PC-9 (cell line): ENCODE results near the gene NR1H3. TPM values are rescaled to one million over a fixed set of nuclear protein-coding genes. Genes with fewer than 3 reads are reported as not detected.

Source experiments
- BruUV-seq: library from RNA; stranded (reverse); fragments of 400-500 nt; replicated peaks from 2 replicates; lab custom pipeline; 2021; lab: Mats Ljungman, UMichigan
- CTCF ChIA-PET: fragments of 300-600 bp; sonication (Branson Sonifier 250); formaldehyde crosslinking; loops from one replicate; lab custom pipeline; 2022; ENCODE audit warnings: antibody characterized with exemption; lab: Charles Lee
- POLR2A ChIA-PET: fragments of 300-600 bp; sonication (Branson Sonifier 250); formaldehyde crosslinking; loops from one replicate; lab custom pipeline; 2022; ENCODE audit warnings: antibody characterized with exemption; ENCODE audit not compliant: unreplicated experiment; lab: Charles Lee
- DNase-seq, 2 experiments: peaks; one replicate each; pipeline versions ENCODE4 v3.0.0 to v3.0.0-alpha.2; 2015 to 2022; ENCODE audit warnings: mixed read lengths in 1 of 2
- H2AFZ ChIP-seq: fragments of 200-600 bp; sonication (generic); 2 replicates; pipeline ENCODE4 v1.8.1; 2017; ENCODE audit warnings: antibody characterized with exemption
- H3F3A ChIP-seq: fragments of 200-600 bp; sonication (generic); 2 replicates; pipeline ENCODE4 v1.8.1; 2017; ENCODE audit warnings: antibody characterized with exemption, mild to moderate bottlenecking, low read depth; ENCODE audit not compliant: insufficient read depth
- H3K27ac ChIP-seq: fragments of 200-600 bp; sonication (generic); 2 replicates; pipeline ENCODE4 v1.6.1; 2016; ENCODE audit warnings: mixed run types
- H3K27me3 ChIP-seq: fragments of 200-600 bp; sonication (generic); 2 replicates; pipeline ENCODE4 v1.6.1; 2016; ENCODE audit warnings: low read depth, mixed run types; ENCODE audit not compliant: insufficient read depth
- H3K36me3 ChIP-seq: fragments of 200-600 bp; sonication (generic); 2 replicates; pipeline ENCODE4 v1.6.1; 2016; ENCODE audit warnings: low read depth, mixed run types
- H3K4me1 ChIP-seq: fragments of 200-600 bp; sonication (generic); replicated peaks from 2 replicates; pipeline ENCODE4 v1.6.1; 2016; ENCODE audit warnings: mixed run types; ENCODE audit not compliant: insufficient read depth
- H3K4me2 ChIP-seq: fragments of 200-600 bp; sonication (generic); 2 replicates; pipeline ENCODE4 v1.6.1; 2017; ENCODE audit warnings: mixed run types
- H3K4me3 ChIP-seq: fragments of 200-600 bp; sonication (generic); 2 replicates; pipeline ENCODE4 v1.6.1; 2016; ENCODE audit warnings: mixed run types
- H3K79me2 ChIP-seq: fragments of 200-600 bp; sonication (generic); 2 replicates; pipeline ENCODE4 v1.6.1; 2017; ENCODE audit warnings: low read depth, mixed run types
- H3K9me2 ChIP-seq: fragments of 200-600 bp; sonication (generic); 2 replicates; pipeline ENCODE4 v1.8.1; 2017; ENCODE audit warnings: mild to moderate bottlenecking; ENCODE audit not compliant: insufficient read depth
- H3K9me3 ChIP-seq: fragments of 200-600 bp; sonication (generic); 2 replicates; pipeline ENCODE4 v1.8.1; 2016; ENCODE audit warnings: low read depth; ENCODE audit not compliant: insufficient read depth
- H4K20me1 ChIP-seq: fragments of 200-600 bp; sonication (generic); 2 replicates; pipeline ENCODE4 v1.8.1; 2017; ENCODE audit not compliant: insufficient read depth
- EZH2 ChIP-seq: fragments of 200-600 bp; sonication (generic); IDR thresholded peaks from 2 replicates; pipeline ENCODE4 v1.8.0; 2017; ENCODE audit warnings: antibody characterized with exemption, low read depth
- intact Hi-C: fragments of 100-400 bp; cut with micrococcal nuclease; formaldehyde crosslinking; loops from one replicate; pipeline ENCODE4 v1.10.0; 2022; ENCODE audit not compliant: unreplicated experiment
- total RNA-seq: library from RNA; stranded (reverse); gene quantifications from 2 replicates; pipeline ENCODE4 v1.2.3, GENCODE V29; 2021
- TF ChIP-seq, protein P1 (sequence below): fragments of 200-600 bp; sonication (generic); conservative IDR thresholded peaks from 2 replicates; pipeline ENCODE4 v1.6.1; 2017; ENCODE audit warnings: mixed run types, antibody characterized with exemption, mild to moderate bottlenecking, moderate library complexity

The NR1H3 gene
- total RNA-seq, 1 experiment from 2014 or later, result 90.4 TPM

DNA sequence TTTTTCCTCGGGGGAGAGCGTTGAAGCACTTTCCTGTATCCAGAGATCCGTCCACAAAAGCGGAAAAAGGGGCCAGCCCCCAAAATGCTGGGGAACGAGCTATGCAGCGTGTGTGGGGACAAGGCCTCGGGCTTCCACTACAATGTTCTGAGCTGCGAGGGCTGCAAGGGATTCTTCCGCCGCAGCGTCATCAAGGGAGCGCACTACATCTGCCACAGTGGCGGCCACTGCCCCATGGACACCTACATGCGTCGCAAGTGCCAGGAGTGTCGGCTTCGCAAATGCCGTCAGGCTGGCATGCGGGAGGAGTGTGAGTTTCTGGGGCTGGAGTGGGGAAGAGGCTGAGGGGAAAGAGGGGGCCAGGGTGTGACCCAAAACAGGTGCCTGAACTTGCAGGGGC, 2.6 kb downstream of the NR1H3 start:
- Histone ChIP-seq H3K27me3 (no peaks in the 10 kb centered on the region), H3K79me2 (peaks cover 15% of the 10 kb centered on the region; the same call in 1 of the 2 replicates), H4K20me1 (no peaks in the 10 kb centered on the region), H3K4me3 (no peak overlapping the region), H3K4me2 (peak overlapping the region; percentile 88), H3K9me2 (no peaks in the 10 kb centered on the region), H2AFZ (no peak overlapping the region), H3K4me1 (peaks cover 56% of the 10 kb centered on the region), H3K27ac (no peak overlapping the region), H3K36me3 (peaks cover 6% of the 10 kb centered on the region; the same call in 1 of the 2 replicates), H3F3A (peaks cover 53% of the 10 kb centered on the region), H3K9me3 (no peaks in the 10 kb centered on the region)
- TF ChIP-seq, protein P1, sequence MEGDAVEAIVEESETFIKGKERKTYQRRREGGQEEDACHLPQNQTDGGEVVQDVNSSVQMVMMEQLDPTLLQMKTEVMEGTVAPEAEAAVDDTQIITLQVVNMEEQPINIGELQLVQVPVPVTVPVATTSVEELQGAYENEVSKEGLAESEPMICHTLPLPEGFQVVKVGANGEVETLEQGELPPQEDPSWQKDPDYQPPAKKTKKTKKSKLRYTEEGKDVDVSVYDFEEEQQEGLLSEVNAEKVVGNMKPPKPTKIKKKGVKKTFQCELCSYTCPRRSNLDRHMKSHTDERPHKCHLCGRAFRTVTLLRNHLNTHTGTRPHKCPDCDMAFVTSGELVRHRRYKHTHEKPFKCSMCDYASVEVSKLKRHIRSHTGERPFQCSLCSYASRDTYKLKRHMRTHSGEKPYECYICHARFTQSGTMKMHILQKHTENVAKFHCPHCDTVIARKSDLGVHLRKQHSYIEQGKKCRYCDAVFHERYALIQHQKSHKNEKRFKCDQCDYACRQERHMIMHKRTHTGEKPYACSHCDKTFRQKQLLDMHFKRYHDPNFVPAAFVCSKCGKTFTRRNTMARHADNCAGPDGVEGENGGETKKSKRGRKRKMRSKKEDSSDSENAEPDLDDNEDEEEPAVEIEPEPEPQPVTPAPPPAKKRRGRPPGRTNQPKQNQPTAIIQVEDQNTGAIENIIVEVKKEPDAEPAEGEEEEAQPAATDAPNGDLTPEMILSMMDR, result no peak
- TF ChIP-seq EZH2, result no peak
- no peak for DNase-seq
- ChIA-PET CTCF (interaction anchor here (0.6 to 1.7 kb wide), 3 partner anchors 17 to 94 kb away, joined by 3 to 10 read pairs (median 3); no protein-coding TSS in a partner anchor), POLR2A (interaction anchor here (0.6 kb wide), 1 partner anchor 30 kb away, joined by 4 read pairs; no protein-coding TSS in a partner anchor)
- no TSS peak for BruUV-seq
- intact Hi-C loops, result no loop called here

DNA sequence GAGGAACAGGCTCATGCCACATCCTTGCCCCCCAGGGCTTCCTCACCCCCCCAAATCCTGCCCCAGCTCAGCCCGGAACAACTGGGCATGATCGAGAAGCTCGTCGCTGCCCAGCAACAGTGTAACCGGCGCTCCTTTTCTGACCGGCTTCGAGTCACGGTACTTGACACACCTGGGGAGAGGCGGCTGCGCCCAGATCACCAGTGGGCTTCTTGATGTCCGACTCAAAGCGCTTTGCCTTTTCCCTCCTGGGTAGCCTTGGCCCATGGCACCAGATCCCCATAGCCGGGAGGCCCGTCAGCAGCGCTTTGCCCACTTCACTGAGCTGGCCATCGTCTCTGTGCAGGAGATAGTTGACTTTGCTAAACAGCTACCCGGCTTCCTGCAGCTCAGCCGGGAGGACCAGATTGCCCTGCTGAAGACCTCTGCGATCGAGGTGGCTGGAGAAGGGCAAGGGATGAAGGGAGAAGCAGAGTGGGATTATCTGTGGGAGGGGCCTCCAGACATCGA, 3.5 kb downstream of the NR1H3 start:
- Histone ChIP-seq H3K27ac (no peak overlapping the region), H3K9me3 (no peaks in the 10 kb centered on the region), H3F3A (peaks cover 53% of the 10 kb centered on the region), H3K4me3 (no peak overlapping the region), H2AFZ (no peak overlapping the region), H3K79me2 (peaks cover 15% of the 10 kb centered on the region; the same call in 1 of the 2 replicates), H3K27me3 (no peaks in the 10 kb centered on the region), H3K4me2 (no peak overlapping the region), H4K20me1 (no peaks in the 10 kb centered on the region), H3K4me1 (peaks cover 58% of the 10 kb centered on the region), H3K9me2 (no peaks in the 10 kb centered on the region), H3K36me3 (peaks cover 6% of the 10 kb centered on the region; the same call in 1 of the 2 replicates)
- DNase-seq, result no peak
- BruUV-seq, result no TSS peak
- intact Hi-C loops, result no loop called here
- TF ChIP-seq, protein P1, result no peak
- TF ChIP-seq EZH2, result no peak
- POLR2A ChIA-PET, result interaction anchor here (0.6 kb wide), 1 partner anchor 71 kb away, joined by 15 read pairs; no protein-coding TSS in a partner anchor
- CTCF ChIA-PET, result interaction anchor here (0.6 kb wide), 1 partner anchor 93 kb away, joined by 7 read pairs; no protein-coding TSS in a partner anchor

DNA sequence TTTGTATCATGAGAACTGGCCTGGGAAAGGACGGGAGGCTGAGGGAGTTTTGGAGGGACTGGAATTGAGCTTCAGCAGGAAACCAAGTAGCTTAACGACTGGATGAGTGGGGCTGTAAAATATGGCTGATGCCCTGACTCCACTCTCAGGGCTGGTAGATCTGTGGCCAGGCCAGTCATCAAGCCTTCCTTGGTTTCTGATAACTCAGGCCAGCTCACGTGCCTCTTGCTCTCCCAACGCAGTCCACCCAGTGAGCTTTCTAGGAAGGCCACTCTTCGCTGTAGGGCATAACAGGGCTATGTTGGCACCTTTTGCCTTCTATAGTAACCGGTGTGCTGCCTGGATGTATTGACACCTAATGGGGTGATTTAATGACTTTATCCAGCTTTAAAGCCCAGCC, 6.3 kb downstream of the NR1H3 start:
- POLR2A ChIA-PET, result interaction anchor here (1.4 kb wide), 1 partner anchor 70 kb away, joined by 5 read pairs; no protein-coding TSS in a partner anchor

More for the DNA sequence above, 6.3 kb downstream of the NR1H3 start:
- Histone ChIP-seq H3K27me3 (no peaks in the 10 kb centered on the region), H4K20me1 (no peaks in the 10 kb centered on the region), H3K4me2 (no peak overlapping the region), H3K4me3 (no peak overlapping the region), H3K79me2 (peaks cover 5% of the 10 kb centered on the region; the same call in 1 of the 2 replicates), H3K36me3 (peaks cover 6% of the 10 kb centered on the region; the same call in 1 of the 2 replicates), H3K4me1 (peaks cover 49% of the 10 kb centered on the region), H3K9me2 (no peaks in the 10 kb centered on the region), H3F3A (peaks cover 43% of the 10 kb centered on the region), H3K9me3 (no peaks in the 10 kb centered on the region), H3K27ac (no peak overlapping the region), H2AFZ (no peak overlapping the region)
- CTCF ChIA-PET, result no interaction called here
- BruUV-seq, result no TSS peak
- TF ChIP-seq, protein P1, result no peak
- no peak for TF ChIP-seq EZH2
- intact Hi-C loops, result no loop called here
- no peak for DNase-seq
